Measurements from ENCODE around the gene PHF2.

Gene PHF2

DNA sequence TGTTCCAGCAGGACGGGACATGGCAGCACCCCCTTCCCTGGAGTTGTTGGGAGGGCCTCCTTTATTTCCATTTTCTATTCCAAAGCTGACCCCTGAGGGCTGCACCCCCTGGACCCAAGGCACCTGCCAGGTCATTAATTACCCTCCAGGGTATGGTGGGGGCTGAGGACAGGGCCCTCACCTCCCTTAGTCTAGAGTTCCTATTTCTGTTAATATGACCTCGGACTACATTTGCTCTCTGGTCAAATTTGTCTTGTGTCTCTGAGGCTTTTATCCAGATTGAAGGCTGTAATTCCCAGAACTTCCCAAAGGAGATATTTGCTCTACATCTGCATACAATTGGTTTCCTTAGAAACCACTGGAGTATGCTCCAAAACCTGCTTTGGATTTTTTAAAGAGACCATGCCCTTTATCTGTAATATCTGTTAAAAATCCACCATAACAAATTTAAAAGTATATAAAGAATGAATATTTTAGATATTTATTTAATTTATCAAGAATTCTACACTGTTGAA is 16.8 kb downstream of the PHF2 start:
- H3K4me1 ChIP-seq (ENCODE audit: control insufficient read depth in 1 of 2, insufficient read depth in 2 of 2, low read length in 2 of 2), result peaks cover 12 to 17% of the 10 kb centered on the region in 2 donors

DNA sequence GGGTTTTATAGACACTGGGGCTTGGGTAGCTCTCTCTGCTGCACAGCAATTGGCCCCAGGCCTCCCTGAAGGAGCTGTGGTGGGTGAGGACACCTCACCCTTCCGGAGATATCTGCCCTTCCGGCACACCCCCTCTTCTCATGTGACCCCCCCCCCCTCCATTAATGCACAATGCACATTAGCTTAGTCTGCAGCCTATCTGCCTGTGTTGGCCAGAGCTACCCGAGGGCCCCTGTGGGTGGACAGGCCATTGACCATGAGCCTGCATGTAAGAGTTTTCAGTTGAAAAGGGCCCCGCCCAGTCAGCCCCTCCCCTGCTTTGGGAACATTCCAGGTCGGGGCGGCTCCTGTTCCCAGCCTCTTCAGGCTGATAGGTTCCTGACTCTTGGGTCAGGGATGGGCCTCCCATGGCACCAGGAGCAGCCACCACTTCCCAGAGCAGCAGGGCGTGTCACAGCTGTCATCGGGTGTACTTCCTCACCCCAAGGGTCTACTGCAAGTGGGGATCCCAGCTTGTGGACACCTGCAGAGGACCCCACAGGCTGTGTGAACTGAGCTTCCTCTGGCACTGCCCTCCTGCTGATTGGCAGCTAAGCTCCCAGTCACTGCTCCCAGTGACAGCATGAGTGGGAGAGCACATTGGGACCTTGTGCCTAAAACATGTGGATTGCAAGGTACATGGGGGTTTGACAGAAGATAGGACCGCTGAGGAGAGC is 17.8 kb downstream of the PHF2 start:
- Histone ChIP-seq H3K27ac (ENCODE audit: low read depth, low read length) (no peak overlapping the region), H3K27me3 (ENCODE audit: control insufficient read depth in 1 of 2, insufficient read depth in 2 of 2, low read length in 2 of 2) (no peaks in the 10 kb centered on the region), H3K36me3 (ENCODE audit: control insufficient read depth in 1 of 2, insufficient read depth in 2 of 2, low read length in 2 of 2) (no peaks in the 10 kb centered on the region), H3K9ac (ENCODE audit: low read depth in 1 of 2, low read length in 2 of 2) (no peak overlapping the region), H3K9me3 (ENCODE audit: control insufficient read depth in 1 of 2, low read length in 2 of 2) (no peaks in the 10 kb centered on the region), H3K4me1 (ENCODE audit: control insufficient read depth in 1 of 2, insufficient read depth in 2 of 2, low read length in 2 of 2) (peaks cover 7 to 17% of the 10 kb centered on the region in 2 donors), H3K4me3 (ENCODE audit: low read depth in 1 of 2, low read length in 2 of 2) (no peak overlapping the region)

More for the DNA sequence above, 16.8 kb downstream of the PHF2 start:
- Histone ChIP-seq H3K27ac (ENCODE audit: low read depth, low read length) (no peak overlapping the region), H3K36me3 (ENCODE audit: control insufficient read depth in 1 of 2, insufficient read depth in 2 of 2, low read length in 2 of 2) (no peaks in the 10 kb centered on the region), H3K4me3 (ENCODE audit: low read depth in 1 of 2, low read length in 2 of 2) (no peak overlapping the region), H3K9ac (ENCODE audit: low read depth in 1 of 2, low read length in 2 of 2) (no peak overlapping the region), H3K27me3 (ENCODE audit: control insufficient read depth in 1 of 2, insufficient read depth in 2 of 2, low read length in 2 of 2) (no peaks in the 10 kb centered on the region), H3K9me3 (ENCODE audit: control insufficient read depth in 1 of 2, low read length in 2 of 2) (no peaks in the 10 kb centered on the region)

DNA sequence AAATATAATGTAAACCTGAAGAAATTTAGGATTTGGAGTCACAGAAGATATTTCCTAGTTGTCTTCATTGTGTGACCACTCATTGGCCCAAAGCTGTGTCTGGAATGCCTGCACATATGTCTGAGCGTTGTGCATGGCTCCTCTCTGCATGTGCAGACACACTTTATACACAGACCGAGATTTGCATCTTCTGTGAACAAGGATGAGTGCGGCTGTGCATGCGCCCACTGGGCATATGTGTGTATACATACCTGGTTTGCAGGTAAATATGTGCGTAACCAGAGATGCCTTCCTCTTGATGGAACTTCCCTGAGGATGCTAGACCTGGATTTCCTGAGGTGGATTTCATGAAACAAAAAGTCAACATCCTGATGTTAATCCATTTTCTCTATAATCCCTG is 19.1 kb downstream of the PHF2 start:
- H3K4me1 ChIP-seq (ENCODE audit: control insufficient read depth in 1 of 2, insufficient read depth in 2 of 2, low read length in 2 of 2), result peaks cover 12 to 21% of the 10 kb centered on the region in 2 donors
- H3K27ac ChIP-seq (ENCODE audit: low read depth, low read length), result no peak overlapping the region
- no peaks in the 10 kb centered on the region for H3K9me3 ChIP-seq (ENCODE audit: control insufficient read depth in 1 of 2, low read length in 2 of 2)
- no peak overlapping the region for H3K9ac ChIP-seq (ENCODE audit: low read depth in 1 of 2, low read length in 2 of 2)
- H3K4me3 ChIP-seq (ENCODE audit: low read depth in 1 of 2, low read length in 2 of 2), result no peak overlapping the region
- no peaks in the 10 kb centered on the region for H3K27me3 ChIP-seq (ENCODE audit: control insufficient read depth in 1 of 2, insufficient read depth in 2 of 2, low read length in 2 of 2)
- no peaks in the 10 kb centered on the region for H3K36me3 ChIP-seq (ENCODE audit: control insufficient read depth in 1 of 2, insufficient read depth in 2 of 2, low read length in 2 of 2)

DNA sequence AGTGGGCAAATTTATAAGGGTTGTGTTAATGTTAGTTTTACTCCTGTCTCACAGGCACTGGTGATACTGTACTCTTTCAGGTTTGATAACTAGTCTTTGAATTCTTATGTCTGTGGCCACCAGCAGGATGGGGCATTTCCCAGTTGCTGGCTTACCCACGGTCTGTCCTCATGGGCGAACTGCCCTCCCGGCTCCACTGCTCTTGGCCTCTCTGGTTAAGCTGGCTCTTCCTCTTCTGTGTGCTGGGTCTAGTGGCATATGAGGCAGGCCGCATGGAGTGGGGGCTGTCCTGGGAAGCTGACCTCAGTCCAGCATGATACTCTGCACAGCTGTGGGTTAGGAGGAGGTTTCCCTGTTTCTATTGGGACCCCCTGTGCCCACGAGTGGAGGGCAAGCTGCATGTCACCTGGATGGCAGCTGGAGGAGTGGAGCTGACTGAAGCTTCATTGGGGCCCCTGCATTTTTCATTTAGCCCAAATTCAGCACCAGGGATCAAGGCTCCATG is 19.5 kb downstream of the PHF2 start:
- Histone ChIP-seq H3K27me3 (ENCODE audit: control insufficient read depth in 1 of 2, insufficient read depth in 2 of 2, low read length in 2 of 2) (no peaks in the 10 kb centered on the region), H3K36me3 (ENCODE audit: control insufficient read depth in 1 of 2, insufficient read depth in 2 of 2, low read length in 2 of 2) (no peaks in the 10 kb centered on the region), H3K9ac (ENCODE audit: low read depth in 1 of 2, low read length in 2 of 2) (no peak overlapping the region), H3K9me3 (ENCODE audit: control insufficient read depth in 1 of 2, low read length in 2 of 2) (no peaks in the 10 kb centered on the region), H3K4me3 (ENCODE audit: low read depth in 1 of 2, low read length in 2 of 2) (no peak overlapping the region), H3K27ac (ENCODE audit: low read depth, low read length) (no peak overlapping the region), H3K4me1 (ENCODE audit: control insufficient read depth in 1 of 2, insufficient read depth in 2 of 2, low read length in 2 of 2) (peaks cover 17 to 26% of the 10 kb centered on the region in 2 donors)

DNA sequence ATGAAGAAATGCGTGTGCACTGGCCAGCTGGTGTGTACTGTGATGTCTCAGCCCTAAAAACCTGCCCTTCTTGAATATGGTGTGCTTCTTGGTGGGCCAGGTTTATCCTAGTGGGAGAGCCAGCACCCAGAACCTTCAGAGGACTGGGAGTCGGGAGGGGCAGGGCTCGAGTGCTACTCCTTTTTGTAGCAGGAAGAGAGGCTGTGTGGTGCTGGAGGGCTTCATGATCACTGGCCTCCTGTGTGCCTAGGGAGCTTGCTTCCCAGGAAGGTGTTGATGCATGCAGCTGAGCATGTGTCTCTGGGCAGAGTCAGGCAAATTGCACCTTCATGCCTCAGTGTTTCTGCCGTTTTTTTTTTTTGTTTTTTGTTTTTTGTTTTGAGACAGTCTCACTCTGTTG is 20.0 kb downstream of the PHF2 start:
- Histone ChIP-seq H3K4me3 (ENCODE audit: low read depth in 1 of 2, low read length in 2 of 2) (no peak overlapping the region), H3K9me3 (ENCODE audit: control insufficient read depth in 1 of 2, low read length in 2 of 2) (no peaks in the 10 kb centered on the region), H3K36me3 (ENCODE audit: control insufficient read depth in 1 of 2, insufficient read depth in 2 of 2, low read length in 2 of 2) (no peaks in the 10 kb centered on the region), H3K4me1 (ENCODE audit: control insufficient read depth in 1 of 2, insufficient read depth in 2 of 2, low read length in 2 of 2) (peaks cover 17 to 26% of the 10 kb centered on the region in 2 donors), H3K9ac (ENCODE audit: low read depth in 1 of 2, low read length in 2 of 2) (no peak overlapping the region), H3K27me3 (ENCODE audit: control insufficient read depth in 1 of 2, insufficient read depth in 2 of 2, low read length in 2 of 2) (no peaks in the 10 kb centered on the region), H3K27ac (ENCODE audit: low read depth, low read length) (no peak overlapping the region)

DNA sequence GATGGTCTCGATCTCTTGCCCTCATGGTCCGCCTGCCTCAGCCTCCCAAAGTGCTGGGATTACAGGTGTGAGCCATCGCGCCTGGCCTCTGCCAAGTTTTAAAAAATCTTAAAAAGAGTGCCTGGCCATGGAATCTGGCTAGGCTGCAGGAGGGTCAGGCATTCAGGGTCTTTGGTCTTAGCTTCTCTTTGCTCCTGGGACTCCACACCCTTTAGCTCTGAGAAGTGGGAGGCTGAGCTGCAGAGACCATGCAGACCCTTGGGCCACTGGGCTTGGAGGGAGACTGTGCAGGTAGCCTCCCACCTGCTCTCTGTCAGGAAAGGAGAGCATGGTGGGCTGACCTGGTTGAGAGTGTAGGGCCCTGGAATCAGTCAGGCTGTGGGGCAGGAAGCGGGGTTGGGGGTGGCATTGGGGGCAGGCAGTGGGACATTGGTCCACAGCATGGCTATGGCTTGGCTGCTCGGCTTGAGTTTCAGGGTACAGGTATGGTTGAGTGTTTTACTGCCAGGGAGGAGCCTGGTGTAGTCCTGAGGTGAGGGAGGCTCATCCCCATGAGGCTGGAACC is 20.8 kb downstream of the PHF2 start:
- Histone ChIP-seq H3K27me3 (ENCODE audit: control insufficient read depth in 1 of 2, insufficient read depth in 2 of 2, low read length in 2 of 2) (no peaks in the 10 kb centered on the region), H3K27ac (ENCODE audit: low read depth, low read length) (no peak overlapping the region), H3K9ac (ENCODE audit: low read depth in 1 of 2, low read length in 2 of 2) (no peak overlapping the region), H3K9me3 (ENCODE audit: control insufficient read depth in 1 of 2, low read length in 2 of 2) (no peaks in the 10 kb centered on the region), H3K4me1 (ENCODE audit: control insufficient read depth in 1 of 2, insufficient read depth in 2 of 2, low read length in 2 of 2) (peaks cover 17 to 26% of the 10 kb centered on the region in 2 donors), H3K36me3 (ENCODE audit: control insufficient read depth in 1 of 2, insufficient read depth in 2 of 2, low read length in 2 of 2) (no peaks in the 10 kb centered on the region), H3K4me3 (ENCODE audit: low read depth in 1 of 2, low read length in 2 of 2) (no peak overlapping the region)

DNA sequence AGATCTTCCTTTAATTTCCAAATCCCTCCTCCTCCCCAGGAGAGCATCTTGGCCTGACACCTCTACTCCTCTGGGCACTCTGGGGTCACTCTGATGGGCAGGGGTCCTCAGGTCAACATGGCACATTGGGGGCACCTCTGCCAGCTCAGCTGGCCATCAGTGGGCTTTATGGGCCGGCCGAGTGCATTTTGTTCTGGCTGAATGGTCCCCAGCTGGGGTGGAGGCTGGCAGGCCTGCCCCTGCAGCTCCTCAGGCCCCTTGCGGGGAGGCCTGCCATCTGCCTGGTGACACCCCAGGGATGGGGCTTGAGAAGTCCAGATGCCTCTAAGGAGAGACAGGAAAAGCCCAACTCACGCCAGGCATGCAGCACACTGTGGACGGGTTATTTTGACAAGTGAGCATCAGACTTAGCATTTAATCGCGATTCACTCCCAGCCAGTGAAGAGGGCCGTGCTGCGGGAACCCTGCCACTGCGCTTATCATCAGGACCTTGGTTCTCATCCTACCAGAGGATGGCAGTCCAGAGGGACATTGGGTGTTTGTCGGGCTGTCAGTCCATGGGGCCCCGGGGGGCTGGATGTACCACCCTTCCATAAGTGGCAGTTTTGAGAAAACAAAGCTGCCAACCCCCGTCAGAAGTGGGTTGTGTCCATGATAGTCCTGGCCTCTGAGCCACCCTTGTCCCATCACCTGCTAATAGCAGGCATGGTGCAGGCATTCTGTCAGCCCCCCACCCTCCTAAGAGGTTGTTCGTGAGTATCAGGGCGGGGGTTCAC is 21.7 kb downstream of the PHF2 start:
- Histone ChIP-seq H3K9ac (ENCODE audit: low read depth in 1 of 2, low read length in 2 of 2) (no peak overlapping the region), H3K27ac (ENCODE audit: low read depth, low read length) (no peak overlapping the region), H3K4me1 (ENCODE audit: control insufficient read depth in 1 of 2, insufficient read depth in 2 of 2, low read length in 2 of 2) (peaks cover 17 to 26% of the 10 kb centered on the region in 2 donors), H3K4me3 (ENCODE audit: low read depth in 1 of 2, low read length in 2 of 2) (no peak overlapping the region), H3K9me3 (ENCODE audit: control insufficient read depth in 1 of 2, low read length in 2 of 2) (no peaks in the 10 kb centered on the region), H3K36me3 (ENCODE audit: control insufficient read depth in 1 of 2, insufficient read depth in 2 of 2, low read length in 2 of 2) (no peaks in the 10 kb centered on the region), H3K27me3 (ENCODE audit: control insufficient read depth in 1 of 2, insufficient read depth in 2 of 2, low read length in 2 of 2) (no peaks in the 10 kb centered on the region)

DNA sequence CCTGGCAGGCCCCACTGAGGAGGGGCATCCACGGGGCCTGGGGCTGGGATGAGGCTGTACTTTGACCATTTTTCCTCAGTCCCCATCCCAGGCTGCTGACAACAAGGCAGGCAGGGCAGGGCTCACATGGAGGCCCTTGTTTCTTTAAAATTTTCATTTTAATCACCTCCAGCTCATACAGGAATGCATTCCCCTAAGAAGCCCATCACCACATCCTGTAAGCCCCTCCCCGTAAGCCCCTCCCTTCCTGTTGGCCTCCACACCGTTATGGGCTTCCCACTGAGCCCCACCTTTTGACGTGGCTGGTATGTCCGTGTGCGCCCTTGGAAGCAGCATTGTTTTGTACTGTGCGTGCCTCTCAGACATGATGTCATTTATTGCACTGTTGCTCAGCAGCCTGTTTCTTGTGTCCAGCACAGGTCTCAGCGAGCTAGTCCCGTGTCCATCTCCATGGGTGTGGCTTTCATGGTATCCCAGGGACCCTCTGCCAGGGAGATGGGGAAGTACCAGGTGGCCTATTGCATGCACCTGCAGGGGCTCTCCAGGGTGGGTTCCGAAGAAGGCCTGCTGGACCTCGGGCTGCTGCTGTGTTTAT is 22.4 kb downstream of the PHF2 start:
- Histone ChIP-seq H3K27me3 (ENCODE audit: control insufficient read depth in 1 of 2, insufficient read depth in 2 of 2, low read length in 2 of 2) (no peaks in the 10 kb centered on the region), H3K36me3 (ENCODE audit: control insufficient read depth in 1 of 2, insufficient read depth in 2 of 2, low read length in 2 of 2) (no peaks in the 10 kb centered on the region), H3K9me3 (ENCODE audit: control insufficient read depth in 1 of 2, low read length in 2 of 2) (no peaks in the 10 kb centered on the region), H3K4me1 (ENCODE audit: control insufficient read depth in 1 of 2, insufficient read depth in 2 of 2, low read length in 2 of 2) (peaks cover 15 to 24% of the 10 kb centered on the region in 2 donors), H3K27ac (ENCODE audit: low read depth, low read length) (no peak overlapping the region), H3K4me3 (ENCODE audit: low read depth in 1 of 2, low read length in 2 of 2) (no peak overlapping the region), H3K9ac (ENCODE audit: low read depth in 1 of 2, low read length in 2 of 2) (no peak overlapping the region)

DNA sequence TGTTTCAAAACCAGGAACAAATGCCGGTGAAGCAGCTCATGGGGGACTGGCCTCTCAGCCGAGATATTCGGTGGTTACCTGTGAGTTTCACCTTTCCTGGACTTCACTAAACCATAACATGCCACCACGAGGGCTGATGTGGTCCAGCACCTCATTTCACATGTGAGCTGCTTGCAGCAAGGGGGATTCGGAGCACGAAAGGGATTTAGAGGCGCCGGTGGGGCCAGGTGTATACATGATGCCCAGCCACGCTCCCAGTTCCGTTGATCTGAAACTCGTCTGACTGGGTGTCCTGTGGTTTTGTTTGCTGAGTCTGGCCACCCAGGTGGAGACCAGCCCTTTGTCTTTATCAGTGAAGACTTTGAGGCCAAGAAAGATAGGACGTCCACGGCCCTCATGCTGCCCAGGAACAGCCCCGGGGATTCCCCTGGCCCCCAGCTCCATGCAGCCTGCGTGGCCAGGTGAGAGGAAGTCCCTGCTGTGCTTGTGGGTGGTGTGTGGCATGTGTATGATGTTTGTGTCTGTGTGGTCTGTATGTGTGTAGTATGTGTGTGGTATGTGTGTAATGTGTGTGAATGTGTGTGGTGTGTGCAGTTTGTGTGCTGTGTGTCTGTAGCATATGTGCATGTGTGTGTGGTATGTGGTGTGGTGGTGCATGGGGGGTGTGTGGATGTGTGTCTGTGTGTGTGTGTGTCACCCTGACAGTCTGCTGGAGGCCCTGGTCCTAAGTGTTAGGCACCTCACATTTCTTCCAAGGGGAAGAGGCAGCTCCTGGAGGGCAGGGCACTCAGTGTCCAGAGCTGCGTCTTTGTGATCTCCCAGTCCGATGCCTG is 23.4 kb downstream of the PHF2 start:
- Histone ChIP-seq H3K27me3 (ENCODE audit: control insufficient read depth in 1 of 2, insufficient read depth in 2 of 2, low read length in 2 of 2) (no peaks in the 10 kb centered on the region), H3K4me1 (ENCODE audit: control insufficient read depth in 1 of 2, insufficient read depth in 2 of 2, low read length in 2 of 2) (peaks cover 12 to 15% of the 10 kb centered on the region in 2 donors), H3K27ac (ENCODE audit: low read depth, low read length) (no peak overlapping the region), H3K36me3 (ENCODE audit: control insufficient read depth in 1 of 2, insufficient read depth in 2 of 2, low read length in 2 of 2) (no peaks in the 10 kb centered on the region), H3K4me3 (ENCODE audit: low read depth in 1 of 2, low read length in 2 of 2) (no peak overlapping the region), H3K9me3 (ENCODE audit: control insufficient read depth in 1 of 2, low read length in 2 of 2) (no peaks in the 10 kb centered on the region), H3K9ac (ENCODE audit: low read depth in 1 of 2, low read length in 2 of 2) (no peak overlapping the region)
